HEK293 (cell line): ENCODE measurements around the gene CBX1.

Source experiments
- CTCF ChIA-PET: fragments of 350-600 bp; formaldehyde crosslinking; extraction: SDS; loops from one replicate; lab custom pipeline; 2021; ENCODE audit warnings: antibody characterized with exemption; lab: Yijun Ruan, JAX
- POLR2A ChIA-PET: fragments of 300-600 bp; formaldehyde crosslinking; extraction: SDS; loops from one replicate; lab custom pipeline; 2020; ENCODE audit warnings: antibody characterized with exemption, inconsistent platforms; lab: Yijun Ruan, JAX
- H3K27ac ChIP-seq: fragments of 200-500 bp; sonication (Bioruptor generic); 2 replicates; pipeline ENCODE4 v1.5.1; 2014; ENCODE audit warnings: low read depth, low read length, control low read depth, inconsistent platforms; ENCODE audit errors: extremely low read depth
- H3K36me3 ChIP-seq, 2 experiments: fragments of 200-500 bp in 1 of 2; sonication (Bioruptor generic) in 1 of 2; 1 replicate in 1 of 2; 2 replicates in 1 of 2; pipeline ENCODE4 v1.5.1; 2014 to 2017; ENCODE audit warnings: inconsistent platforms in 2 of 2, low read length in 2 of 2; ENCODE audit not compliant: control insufficient read depth in 2 of 2, insufficient read depth in 1 of 2
- H3K4me1 ChIP-seq: fragments of 200-500 bp; sonication (Bioruptor generic); 2 replicates; pipeline ENCODE4 v1.5.1; 2014; ENCODE audit warnings: mild to moderate bottlenecking, low read length, inconsistent platforms; ENCODE audit not compliant: control insufficient read depth, insufficient read depth
- H3K4me3 ChIP-seq: 2 replicates; pipeline ENCODE4 v1.5.1; 2011; ENCODE audit warnings: low read depth, mild to moderate bottlenecking, control low read depth, low read length, moderate library complexity
- H3K9me3 ChIP-seq: fragments of 200-500 bp; sonication (Bioruptor generic); 2 replicates; pipeline ENCODE4 v1.5.1; 2014; ENCODE audit warnings: low read depth, low read length, inconsistent platforms; ENCODE audit not compliant: control insufficient read depth, insufficient read depth
- SALL2 ChIP-seq: fragments of 450-650 bp; formaldehyde crosslinking; IDR thresholded peaks from 2 replicates; pipeline ENCODE4 v1.5.0; 2017; ENCODE audit warnings: missing biosample characterization, mild to moderate bottlenecking, missing genetic modification characterization, borderline replicate concordance
- SCRT2 ChIP-seq: fragments of 450-650 bp; formaldehyde crosslinking; IDR thresholded peaks from 2 replicates; pipeline ENCODE4 v1.5.1; 2016; ENCODE audit warnings: missing biosample characterization, missing genetic modification characterization
- ZNF140 ChIP-seq: fragments of 450-650 bp; formaldehyde crosslinking; IDR thresholded peaks from 2 replicates; pipeline ENCODE4 v1.5.1; 2016; ENCODE audit warnings: missing biosample characterization, missing genetic modification characterization
- ZNF155 ChIP-seq: fragments of 450-650 bp; formaldehyde crosslinking; IDR thresholded peaks from 2 replicates; pipeline ENCODE4 v1.5.1; 2016; ENCODE audit warnings: missing biosample characterization, missing genetic modification characterization
- ZNF184 ChIP-seq: fragments of 450-650 bp; IDR thresholded peaks from 2 replicates; pipeline ENCODE4 v1.5.1; 2018; ENCODE audit warnings: missing biosample characterization, mild to moderate bottlenecking, missing genetic modification characterization
- ZNF211 ChIP-seq: fragments of 450-650 bp; formaldehyde crosslinking; IDR thresholded peaks from 2 replicates; pipeline ENCODE4 v1.5.1; 2016; ENCODE audit warnings: low read depth, missing biosample characterization, missing genetic modification characterization
- ZNF335 ChIP-seq: fragments of 450-650 bp; formaldehyde crosslinking; conservative IDR thresholded peaks from 2 replicates; pipeline ENCODE4 v1.5.1; 2016; ENCODE audit warnings: missing biosample characterization, missing genetic modification characterization
- ZNF354C ChIP-seq: fragments of 450-650 bp; formaldehyde crosslinking; IDR thresholded peaks from 2 replicates; pipeline ENCODE4 v1.5.1; 2016; ENCODE audit warnings: missing biosample characterization, missing genetic modification characterization, low read depth, borderline replicate concordance
- ZNF416 ChIP-seq: fragments of 450-650 bp; formaldehyde crosslinking; IDR thresholded peaks from 2 replicates; pipeline ENCODE4 v1.5.1; 2016; ENCODE audit warnings: missing biosample characterization, missing genetic modification characterization
- ZNF510 ChIP-seq: fragments of 450-650 bp; formaldehyde crosslinking; IDR thresholded peaks from 2 replicates; pipeline ENCODE4 v1.5.1; 2018; ENCODE audit warnings: mild to moderate bottlenecking, missing genetic modification characterization, missing biosample characterization; ENCODE audit not compliant: insufficient replicate concordance
- ZNF514 ChIP-seq: fragments of 450-650 bp; formaldehyde crosslinking; IDR thresholded peaks from 2 replicates; pipeline ENCODE4 v1.5.1; 2016; ENCODE audit warnings: missing biosample characterization, missing genetic modification characterization
- ZNF521 ChIP-seq: fragments of 450-650 bp; formaldehyde crosslinking; IDR thresholded peaks from 2 replicates; pipeline ENCODE4 v1.5.1; 2017; ENCODE audit warnings: missing biosample characterization, mild to moderate bottlenecking, missing genetic modification characterization
- ZNF626 ChIP-seq: fragments of 450-650 bp; sonication (Bioruptor Pico); formaldehyde crosslinking; IDR thresholded peaks from 2 replicates; pipeline ENCODE4 v1.5.1; 2018; ENCODE audit warnings: missing biosample characterization, missing genetic modification characterization, inconsistent platforms
- ZNF654 ChIP-seq: fragments of 450-650 bp; formaldehyde crosslinking; IDR thresholded peaks from 2 replicates; pipeline ENCODE4 v1.5.1; 2016; ENCODE audit warnings: low read depth, missing biosample characterization, missing genetic modification characterization
- ZNF791 ChIP-seq: fragments of 450-650 bp; formaldehyde crosslinking; IDR thresholded peaks from 2 replicates; pipeline ENCODE4 v1.5.1; 2016; ENCODE audit warnings: missing biosample characterization, missing genetic modification characterization
- ZNF830 ChIP-seq: fragments of 450-650 bp; IDR thresholded peaks from 2 replicates; pipeline ENCODE4 v1.5.0; 2018; ENCODE audit warnings: missing biosample characterization, missing genetic modification characterization, low read depth, mild to moderate bottlenecking, moderate library complexity
- ZSCAN16 ChIP-seq: fragments of 450-650 bp; formaldehyde crosslinking; IDR thresholded peaks from 2 replicates; pipeline ENCODE4 v1.5.1; 2016; ENCODE audit warnings: missing biosample characterization, missing genetic modification characterization
- ZXDB ChIP-seq: fragments of 450-650 bp; formaldehyde crosslinking; IDR thresholded peaks from 2 replicates; pipeline ENCODE4 v1.5.1; 2016; ENCODE audit warnings: missing biosample characterization, missing genetic modification characterization
- TF ChIP-seq, protein P1 (sequence below): fragments of 450-650 bp; formaldehyde crosslinking; IDR thresholded peaks from 2 replicates; pipeline ENCODE4 v1.5.1; 2016; ENCODE audit warnings: missing biosample characterization, missing genetic modification characterization
- TF ChIP-seq, protein P2 (sequence below): fragments of 450-650 bp; formaldehyde crosslinking; IDR thresholded peaks from 2 replicates; pipeline ENCODE4 v1.5.1; 2016; ENCODE audit warnings: missing biosample characterization, missing genetic modification characterization
- TF ChIP-seq, protein P3 (sequence below): fragments of 450-650 bp; formaldehyde crosslinking; conservative IDR thresholded peaks from 2 replicates; pipeline ENCODE4 v1.5.1; 2016; ENCODE audit warnings: low read depth, missing biosample characterization, missing genetic modification characterization
- TF ChIP-seq, protein P4 (sequence below): fragments of 450-650 bp; formaldehyde crosslinking; IDR thresholded peaks from 2 replicates; pipeline ENCODE4 v1.5.1; 2016; ENCODE audit warnings: missing biosample characterization, missing genetic modification characterization, borderline replicate concordance

The CBX1 gene

DNA sequence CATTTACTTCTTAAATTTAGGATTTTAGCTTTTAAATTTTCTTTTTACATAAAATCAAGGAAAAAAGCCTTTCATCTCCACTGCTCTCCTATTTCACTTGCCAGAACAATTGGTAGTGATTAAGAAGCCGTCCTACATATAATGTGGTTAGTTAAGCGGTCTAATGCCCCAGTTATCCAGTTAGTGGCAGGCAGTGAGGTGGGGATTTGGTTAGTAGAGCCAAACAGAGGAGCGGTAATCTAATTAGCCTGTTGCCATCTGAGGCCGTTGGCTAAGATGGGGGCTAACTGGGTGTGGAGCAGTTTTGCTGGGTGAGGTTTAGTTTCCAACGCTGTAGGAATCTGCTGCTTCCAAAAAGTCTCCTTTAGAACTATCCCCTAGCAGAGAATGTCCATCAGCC is 28.7 kb upstream of the CBX1 start (continued):
- TF ChIP-seq, protein P1, sequence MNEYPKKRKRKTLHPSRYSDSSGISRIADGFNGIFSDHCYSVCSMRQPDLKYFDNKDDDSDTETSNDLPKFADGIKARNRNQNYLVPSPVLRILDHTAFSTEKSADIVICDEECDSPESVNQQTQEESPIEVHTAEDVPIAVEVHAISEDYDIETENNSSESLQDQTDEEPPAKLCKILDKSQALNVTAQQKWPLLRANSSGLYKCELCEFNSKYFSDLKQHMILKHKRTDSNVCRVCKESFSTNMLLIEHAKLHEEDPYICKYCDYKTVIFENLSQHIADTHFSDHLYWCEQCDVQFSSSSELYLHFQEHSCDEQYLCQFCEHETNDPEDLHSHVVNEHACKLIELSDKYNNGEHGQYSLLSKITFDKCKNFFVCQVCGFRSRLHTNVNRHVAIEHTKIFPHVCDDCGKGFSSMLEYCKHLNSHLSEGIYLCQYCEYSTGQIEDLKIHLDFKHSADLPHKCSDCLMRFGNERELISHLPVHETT (tag by site-specific recombination) = no peak
- TF ChIP-seq ZNF335 (tag by site-specific recombination) (peak; percentile 26; the same call in 1 of the 2 replicates), ZNF354C (tag by site-specific recombination) (no peak), ZNF791 (tag by site-specific recombination) (no peak), SCRT2 (tag by site-specific recombination) (peak; percentile 82; the same call in 1 of the 2 replicates), ZNF514 (no peak), ZNF510 (tag by site-specific recombination) (no peak), ZNF211 (no peak), ZSCAN16 (tag by site-specific recombination) (no peak)

DNA sequence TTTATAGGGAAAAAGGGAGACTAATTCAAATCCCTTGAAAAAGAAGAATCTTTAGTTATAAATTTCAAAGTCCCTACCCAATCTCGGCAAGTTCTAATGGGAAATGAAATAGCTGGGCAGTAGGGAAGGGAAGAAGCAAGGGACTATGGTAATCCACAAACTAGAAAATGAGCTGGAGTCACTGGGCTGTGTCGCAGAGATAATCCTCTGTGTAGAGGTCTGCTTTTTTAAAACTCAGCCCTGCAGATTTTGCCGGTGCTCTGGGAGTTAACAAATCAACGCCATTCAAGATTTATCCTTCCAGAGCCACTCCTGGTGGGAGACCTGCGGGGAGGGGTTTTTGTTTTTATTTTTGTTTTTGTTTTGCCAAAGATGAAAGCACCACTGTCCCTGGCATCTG is 27.1 kb upstream of the CBX1 start:
- POLR2A ChIA-PET = interaction anchor here (0.7 to 3.0 kb wide), 2 partner anchors 103 to 129 kb away, joined by 3 to 8 read pairs; no protein-coding TSS in a partner anchor
- H3K4me1 ChIP-seq = no peaks in the 10 kb centered on the region
- no peak overlapping the region for H3K27ac ChIP-seq
- TF ChIP-seq ZNF416 (tag by site-specific recombination) (no peak), ZNF140 (no peak), ZNF654 (no peak), ZNF155 (tag by site-specific recombination) (no peak), ZNF184 (tag by site-specific recombination) (no peak), ZNF521 (tag by site-specific recombination) (no peak), SALL2 (tag by site-specific recombination) (no peak), ZNF830 (tag by site-specific recombination) (no peak)
- TF ChIP-seq, protein P2, sequence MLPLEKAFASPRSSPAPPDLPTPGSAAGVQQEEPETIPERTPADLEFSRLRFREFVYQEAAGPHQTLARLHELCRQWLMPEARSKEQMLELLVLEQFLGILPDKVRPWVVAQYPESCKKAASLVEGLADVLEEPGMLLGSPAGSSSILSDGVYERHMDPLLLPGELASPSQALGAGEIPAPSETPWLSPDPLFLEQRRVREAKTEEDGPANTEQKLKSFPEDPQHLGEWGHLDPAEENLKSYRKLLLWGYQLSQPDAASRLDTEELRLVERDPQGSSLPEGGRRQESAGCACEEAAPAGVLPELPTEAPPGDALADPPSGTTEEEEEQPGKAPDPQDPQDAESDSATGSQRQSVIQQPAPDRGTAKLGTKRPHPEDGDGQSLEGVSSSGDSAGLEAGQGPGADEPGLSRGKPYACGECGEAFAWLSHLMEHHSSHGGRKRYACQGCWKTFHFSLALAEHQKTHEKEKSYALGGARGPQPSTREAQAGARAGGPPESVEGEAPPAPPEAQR (tag by site-specific recombination) = no peak
- TF ChIP-seq, all 188 proteins: peak for 0
- Histone ChIP-seq H3K36me3 (peaks cover 0 to 25% of the 10 kb centered on the region in 2 experiments; a peak in 2 of 3 replicates), H3K4me3 (no peak overlapping the region), H3K9me3 (no peaks in the 10 kb centered on the region)
- CTCF ChIA-PET = interaction anchor here (0.7 to 7.4 kb wide), 7 partner anchors 30 to 150 kb away, joined by 3 to 105 read pairs (median 5); no protein-coding TSS in a partner anchor

DNA sequence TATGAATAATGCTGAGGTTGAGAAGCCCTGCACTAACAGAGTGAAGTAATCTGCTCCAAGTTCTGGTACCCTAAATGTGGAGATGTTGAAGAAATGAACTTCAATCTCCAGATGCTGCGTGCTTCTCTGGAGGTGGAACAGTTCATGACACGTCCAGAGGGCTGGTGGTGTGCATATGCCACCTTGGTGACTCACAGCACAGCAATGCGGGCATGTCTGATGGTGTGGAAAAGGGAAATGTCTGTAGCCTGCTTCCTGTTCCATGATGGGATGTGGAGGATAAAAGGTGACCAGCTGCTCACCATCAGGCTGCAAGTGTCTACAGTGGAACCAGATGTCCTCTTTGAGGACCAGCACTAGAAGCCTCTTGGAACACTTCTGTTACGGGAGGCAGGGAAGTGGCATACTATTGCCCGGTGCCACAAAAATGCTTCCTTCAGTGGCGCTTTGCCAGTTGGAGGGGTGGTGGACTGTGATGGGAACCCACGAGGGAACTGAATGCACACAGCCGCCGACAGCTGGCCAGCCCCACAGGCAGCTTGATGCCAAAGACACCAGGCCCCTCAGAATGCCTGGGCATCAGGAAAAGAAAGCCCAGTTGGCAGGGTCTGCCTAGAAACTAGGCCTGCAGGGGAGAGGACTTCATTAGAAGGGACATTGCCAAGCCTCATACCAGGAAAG is 26.2 kb upstream of the CBX1 start:
- ChIA-PET CTCF (interaction anchor here (0.7 to 3.4 kb wide), 6 partner anchors 10 to 132 kb away, joined by 3 to 24 read pairs (median 6); no protein-coding TSS in a partner anchor), POLR2A (no interaction called here)
- H3K27ac ChIP-seq = no peak overlapping the region
- H3K4me1 ChIP-seq = no peaks in the 10 kb centered on the region
- no peak overlapping the region for H3K4me3 ChIP-seq
- peaks cover 0 to 33% of the 10 kb centered on the region in 2 experiments; a peak in 2 of 3 replicates for H3K36me3 ChIP-seq
- H3K9me3 ChIP-seq = no peaks in the 10 kb centered on the region
- TF ChIP-seq ZNF211 = no peak
- no peak for TF ChIP-seq ZXDB (tag by site-specific recombination)
- no peak for TF ChIP-seq ZNF626 (tag by site-specific recombination)
- TF ChIP-seq, protein P3, sequence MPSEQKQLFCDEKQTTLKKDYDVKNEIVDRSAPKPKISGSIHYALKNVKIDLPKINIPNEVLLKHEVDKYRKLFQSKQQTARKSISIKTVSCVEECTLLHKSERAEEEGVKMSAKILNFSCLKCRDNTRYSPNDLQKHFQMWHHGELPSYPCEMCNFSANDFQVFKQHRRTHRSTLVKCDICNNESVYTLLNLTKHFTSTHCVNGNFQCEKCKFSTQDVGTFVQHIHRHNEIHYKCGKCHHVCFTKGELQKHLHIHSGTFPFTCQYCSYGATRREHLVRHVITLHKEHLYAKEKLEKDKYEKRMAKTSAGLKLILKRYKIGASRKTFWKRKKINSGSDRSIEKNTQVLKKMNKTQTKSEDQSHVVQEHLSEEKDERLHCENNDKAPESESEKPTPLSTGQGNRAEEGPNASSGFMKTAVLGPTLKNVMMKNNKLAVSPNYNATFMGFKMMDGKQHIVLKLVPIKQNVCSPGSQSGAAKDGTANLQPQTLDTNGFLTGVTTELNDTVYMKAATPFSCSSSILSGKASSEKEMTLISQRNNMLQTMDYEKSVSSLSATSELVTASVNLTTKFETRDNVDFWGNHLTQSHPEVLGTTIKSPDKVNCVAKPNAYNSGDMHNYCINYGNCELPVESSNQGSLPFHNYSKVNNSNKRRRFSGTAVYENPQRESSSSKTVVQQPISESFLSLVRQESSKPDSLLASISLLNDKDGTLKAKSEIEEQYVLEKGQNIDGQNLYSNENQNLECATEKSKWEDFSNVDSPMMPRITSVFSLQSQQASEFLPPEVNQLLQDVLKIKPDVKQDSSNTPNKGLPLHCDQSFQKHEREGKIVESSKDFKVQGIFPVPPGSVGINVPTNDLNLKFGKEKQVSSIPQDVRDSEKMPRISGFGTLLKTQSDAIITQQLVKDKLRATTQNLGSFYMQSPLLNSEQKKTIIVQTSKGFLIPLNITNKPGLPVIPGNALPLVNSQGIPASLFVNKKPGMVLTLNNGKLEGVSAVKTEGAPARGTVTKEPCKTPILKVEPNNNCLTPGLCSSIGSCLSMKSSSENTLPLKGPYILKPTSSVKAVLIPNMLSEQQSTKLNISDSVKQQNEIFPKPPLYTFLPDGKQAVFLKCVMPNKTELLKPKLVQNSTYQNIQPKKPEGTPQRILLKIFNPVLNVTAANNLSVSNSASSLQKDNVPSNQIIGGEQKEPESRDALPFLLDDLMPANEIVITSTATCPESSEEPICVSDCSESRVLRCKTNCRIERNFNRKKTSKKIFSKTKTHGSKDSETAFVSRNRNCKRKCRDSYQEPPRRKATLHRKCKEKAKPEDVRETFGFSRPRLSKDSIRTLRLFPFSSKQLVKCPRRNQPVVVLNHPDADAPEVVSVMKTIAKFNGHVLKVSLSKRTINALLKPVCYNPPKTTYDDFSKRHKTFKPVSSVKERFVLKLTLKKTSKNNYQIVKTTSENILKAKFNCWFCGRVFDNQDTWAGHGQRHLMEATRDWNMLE (tag by site-specific recombination) = no peak
- TF ChIP-seq, protein P4, sequence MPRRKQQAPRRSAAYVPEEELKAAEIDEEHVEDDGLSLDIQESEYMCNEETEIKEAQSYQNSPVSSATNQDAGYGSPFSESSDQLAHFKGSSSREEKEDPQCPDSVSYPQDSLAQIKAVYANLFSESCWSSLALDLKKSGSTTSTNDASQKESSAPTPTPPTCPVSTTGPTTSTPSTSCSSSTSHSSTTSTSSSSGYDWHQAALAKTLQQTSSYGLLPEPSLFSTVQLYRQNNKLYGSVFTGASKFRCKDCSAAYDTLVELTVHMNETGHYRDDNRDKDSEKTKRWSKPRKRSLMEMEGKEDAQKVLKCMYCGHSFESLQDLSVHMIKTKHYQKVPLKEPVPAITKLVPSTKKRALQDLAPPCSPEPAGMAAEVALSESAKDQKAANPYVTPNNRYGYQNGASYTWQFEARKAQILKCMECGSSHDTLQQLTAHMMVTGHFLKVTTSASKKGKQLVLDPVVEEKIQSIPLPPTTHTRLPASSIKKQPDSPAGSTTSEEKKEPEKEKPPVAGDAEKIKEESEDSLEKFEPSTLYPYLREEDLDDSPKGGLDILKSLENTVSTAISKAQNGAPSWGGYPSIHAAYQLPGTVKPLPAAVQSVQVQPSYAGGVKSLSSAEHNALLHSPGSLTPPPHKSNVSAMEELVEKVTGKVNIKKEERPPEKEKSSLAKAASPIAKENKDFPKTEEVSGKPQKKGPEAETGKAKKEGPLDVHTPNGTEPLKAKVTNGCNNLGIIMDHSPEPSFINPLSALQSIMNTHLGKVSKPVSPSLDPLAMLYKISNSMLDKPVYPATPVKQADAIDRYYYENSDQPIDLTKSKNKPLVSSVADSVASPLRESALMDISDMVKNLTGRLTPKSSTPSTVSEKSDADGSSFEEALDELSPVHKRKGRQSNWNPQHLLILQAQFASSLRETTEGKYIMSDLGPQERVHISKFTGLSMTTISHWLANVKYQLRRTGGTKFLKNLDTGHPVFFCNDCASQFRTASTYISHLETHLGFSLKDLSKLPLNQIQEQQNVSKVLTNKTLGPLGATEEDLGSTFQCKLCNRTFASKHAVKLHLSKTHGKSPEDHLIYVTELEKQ (tag by site-specific recombination) = no peak
